ENCODE data around the gene DUOX2. TPM values are rescaled to one million over a fixed set of nuclear protein-coding genes. Genes with fewer than 3 reads are reported as not detected.

Gene DUOX2
- total RNA-seq, 4 donors from 2014 or later: 0.19 to 3.3 (median 1.6) TPM

- DNase-seq: peak; percentile 79 to 93 (median 86)
Observed at GRCh38 chr15:45118131-45118588, 4.2 kb upstream of the DUOX2 start.

GRCh38 chr15:45117308-45118130, 3.5 kb upstream of the DUOX2 start:
- Histone ChIP-seq H3K27ac (no peak overlapping the region), H3K4me3 (peak overlapping the region in 2 of 4 donors; percentile 18 to 21), H3K9me3 (no peaks in the 10 kb centered on the region), H3K4me1 (peaks cover 0 to 36% (median 22%) of the 10 kb centered on the region in 4 donors), H3K27me3 (peaks cover 0 to 36% of the 10 kb centered on the region in 2 donors), H3K36me3 (no peaks in the 10 kb centered on the region)
- DNase-seq: peak in 1 of 3 donors; percentile 45
- TF ChIP-seq CTCF (IDR thresholded peaks at IDR 0.05) (no peak), POLR2A (IDR thresholded peaks at IDR 0.05) (no peak)

More at GRCh38 chr15:45118131-45118588, 4.2 kb upstream of the DUOX2 start:
- Histone ChIP-seq H3K4me3 (peak overlapping the region in 2 of 4 donors; percentile 18), H3K9me3 (no peaks in the 10 kb centered on the region), H3K4me1 (peaks cover 0 to 30% (median 16%) of the 10 kb centered on the region in 4 donors), H3K27ac (no peak overlapping the region), H3K36me3 (no peaks in the 10 kb centered on the region), H3K27me3 (peaks cover 0 to 30% of the 10 kb centered on the region in 2 donors)
- TF ChIP-seq POLR2A (IDR thresholded peaks at IDR 0.05) (no peak), CTCF (IDR thresholded peaks at IDR 0.05) (peak; percentile 57 to 99 (median 94))

GRCh38 chr15:45116482-45117307, 2.7 kb upstream of the DUOX2 start:
- H3K4me1 ChIP-seq: peaks cover 0 to 42% (median 24%) of the 10 kb centered on the region in 4 donors
- DNase-seq: no peak
- TF ChIP-seq CTCF (IDR thresholded peaks at IDR 0.05): no peak
- TF ChIP-seq POLR2A (IDR thresholded peaks at IDR 0.05): no peak
- peaks cover 0 to 44% of the 10 kb centered on the region in 2 donors for H3K27me3 ChIP-seq
- peak overlapping the region in 2 of 4 donors; percentile 5 to 21 for H3K4me3 ChIP-seq
- no peak overlapping the region for H3K27ac ChIP-seq
- H3K9me3 ChIP-seq: no peaks in the 10 kb centered on the region
- no peaks in the 10 kb centered on the region for H3K36me3 ChIP-seq

GRCh38 chr15:45116006-45116481, 2.1 kb upstream of the DUOX2 start:
- no peaks in the 10 kb centered on the region for H3K36me3 ChIP-seq
- DNase-seq: no peak
- H3K9me3 ChIP-seq: no peaks in the 10 kb centered on the region
- H3K27me3 ChIP-seq: peaks cover 0 to 49% of the 10 kb centered on the region in 2 donors
- no peak overlapping the region for H3K4me3 ChIP-seq
- no peak overlapping the region for H3K27ac ChIP-seq
- TF ChIP-seq CTCF (IDR thresholded peaks at IDR 0.05): no peak
- no peak for TF ChIP-seq POLR2A (IDR thresholded peaks at IDR 0.05)
- peaks cover 0 to 42% (median 24%) of the 10 kb centered on the region in 4 donors for H3K4me1 ChIP-seq

- no peak for DNase-seq
- TF ChIP-seq CTCF (IDR thresholded peaks at IDR 0.05): no peak
- no peak for TF ChIP-seq POLR2A (IDR thresholded peaks at IDR 0.05)
- Histone ChIP-seq H3K36me3 (no peaks in the 10 kb centered on the region), H3K4me1 (peaks cover 0 to 42% (median 24%) of the 10 kb centered on the region in 4 donors), H3K27ac (no peak overlapping the region), H3K27me3 (peaks cover 0 to 49% of the 10 kb centered on the region in 2 donors), H3K9me3 (no peaks in the 10 kb centered on the region), H3K4me3 (no peak overlapping the region)
Observed at GRCh38 chr15:45115312-45115820, 1.4 kb upstream of the DUOX2 start.
